Suprapubic skin (tissue), 4 donors: ENCODE measurements around the gene ULK1. TPM values are rescaled to one million over a fixed set of nuclear protein-coding genes. Genes with fewer than 3 reads are reported as not detected.

Experiments used
- DNase-seq, 2 donors: peaks; one replicate each; pipeline ENCODE4 v3.0.0-alpha.2; 2019; ENCODE audit warnings: low spot score in 2 of 2
- H3K27ac ChIP-seq: fragments of 200-600 bp; sonication (generic); one replicate; pipeline ENCODE4 v1.5.1; 2019
- H3K27me3 ChIP-seq: fragments of 200-600 bp; sonication (generic); one replicate; pipeline ENCODE4 v1.5.1; 2019
- H3K36me3 ChIP-seq: fragments of 200-600 bp; sonication (generic); one replicate; pipeline ENCODE4 v1.5.1; 2019
- H3K4me1 ChIP-seq: fragments of 200-600 bp; sonication (generic); one replicate; pipeline ENCODE4 v1.5.1; 2019
- H3K4me3 ChIP-seq: fragments of 200-600 bp; sonication (generic); one replicate; pipeline ENCODE4 v1.5.1; 2019; ENCODE audit warnings: mild to moderate bottlenecking
- H3K9me3 ChIP-seq: fragments of 200-600 bp; sonication (generic); one replicate; pipeline ENCODE4 v1.5.1; 2019
- EP300 ChIP-seq: sonication (generic); formaldehyde crosslinking; IDR thresholded peaks from one replicate; pipeline ENCODE4 v1.6.1; 2017; ENCODE audit warnings: antibody characterized with exemption
- POLR2A ChIP-seq, 2 donors: fragments of 450-650 bp; IDR thresholded peaks; one replicate each; pipeline ENCODE4 v1.6.1; 2017; ENCODE audit warnings: antibody characterized with exemption in 2 of 2, mild to moderate bottlenecking in 2 of 2, moderate library complexity in 2 of 2
- POLR2AphosphoS5 ChIP-seq, 3 donors: sonication (generic); formaldehyde crosslinking; IDR thresholded peaks; one replicate each; pipeline ENCODE4 v1.6.1; 2017; ENCODE audit warnings: antibody characterized with exemption in 3 of 3
- WGBS: methylation state at CpG from one replicate; pipeline ENCODE4 v1.1.5; 2018; 5-methylcytosine and 5-hydroxymethylcytosine counted together
- total RNA-seq, 4 donors: library from RNA; depleted of rRNA; stranded (reverse); fragments of >200 nt; gene quantifications; one replicate each; pipeline ENCODE4 v1.1.0, GENCODE V29; 2016
- TF ChIP-seq, protein P1 (sequence below), 2 donors: fragments of 200-600 bp in 1 of 2; fragments of 450-650 bp in 1 of 2; sonication (generic) in 1 of 2; IDR thresholded peaks; one replicate each; pipeline ENCODE4 v1.5.1; 2016 to 2019; ENCODE audit warnings: antibody characterized with exemption in 2 of 2, mild to moderate bottlenecking in 1 of 2, moderate library complexity in 1 of 2

Gene ULK1
- total RNA-seq, 4 donors from 2014 or later, result 37.0 to 102 (median 65.7) TPM

DNA sequence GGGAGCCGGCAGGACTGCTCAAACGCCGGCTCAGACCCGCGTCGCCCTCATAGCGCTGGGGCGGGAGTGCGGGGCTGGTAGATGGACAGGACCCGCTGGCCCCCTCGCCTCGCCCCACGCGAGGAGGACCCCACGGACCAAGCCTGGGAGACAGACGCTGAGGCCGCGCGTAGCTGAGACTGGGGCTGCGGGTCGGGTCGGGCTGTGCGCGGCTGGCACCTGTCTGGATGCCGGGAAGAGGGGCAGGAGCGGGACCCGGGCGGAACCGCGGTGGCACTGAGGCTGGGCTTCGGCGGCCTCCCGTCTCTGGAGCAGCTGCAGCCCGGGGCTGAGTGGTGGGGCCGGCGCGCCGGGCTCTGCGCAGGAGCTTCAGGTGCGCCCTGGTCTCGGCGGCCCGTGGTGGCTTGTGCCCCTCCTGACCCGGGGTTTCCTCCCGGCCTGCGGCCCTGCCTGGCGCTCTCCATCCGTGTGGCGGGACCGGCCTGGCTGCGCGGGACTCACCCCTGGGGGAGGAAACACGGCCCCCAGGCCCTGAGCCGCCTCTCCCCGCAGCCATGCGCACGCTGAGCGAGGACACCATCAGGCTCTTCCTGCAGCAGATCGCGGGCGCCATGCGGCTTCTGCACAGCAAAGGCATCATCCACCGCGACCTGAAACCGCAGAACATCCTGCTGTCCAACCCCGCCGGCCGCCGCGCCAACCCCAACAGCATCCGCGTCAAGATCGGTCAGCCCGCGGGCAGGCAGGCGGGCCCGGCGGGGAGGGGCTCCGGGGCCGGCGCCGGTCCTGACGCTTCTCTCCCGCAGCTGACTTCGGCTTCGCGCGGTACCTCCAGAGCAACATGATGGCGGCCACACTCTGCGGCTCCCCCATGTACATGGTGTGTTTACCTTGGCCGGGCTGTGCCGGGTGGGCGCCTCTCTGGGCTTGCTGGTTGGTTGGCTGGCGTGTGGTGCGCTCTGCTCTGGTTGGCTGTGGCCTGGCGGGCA, 14.0 kb downstream of the ULK1 start:
- no peak overlapping the region for H3K27ac ChIP-seq
- H3K9me3 ChIP-seq, result no peaks in the 10 kb centered on the region
- peaks cover 26% of the 10 kb centered on the region for H3K4me1 ChIP-seq
- TF ChIP-seq POLR2AphosphoS5 (IDR thresholded peaks at IDR 0.05) (no peak), POLR2A (IDR thresholded peaks at IDR 0.05) (no peak), EP300 (no peak)
- TF ChIP-seq, protein P1, sequence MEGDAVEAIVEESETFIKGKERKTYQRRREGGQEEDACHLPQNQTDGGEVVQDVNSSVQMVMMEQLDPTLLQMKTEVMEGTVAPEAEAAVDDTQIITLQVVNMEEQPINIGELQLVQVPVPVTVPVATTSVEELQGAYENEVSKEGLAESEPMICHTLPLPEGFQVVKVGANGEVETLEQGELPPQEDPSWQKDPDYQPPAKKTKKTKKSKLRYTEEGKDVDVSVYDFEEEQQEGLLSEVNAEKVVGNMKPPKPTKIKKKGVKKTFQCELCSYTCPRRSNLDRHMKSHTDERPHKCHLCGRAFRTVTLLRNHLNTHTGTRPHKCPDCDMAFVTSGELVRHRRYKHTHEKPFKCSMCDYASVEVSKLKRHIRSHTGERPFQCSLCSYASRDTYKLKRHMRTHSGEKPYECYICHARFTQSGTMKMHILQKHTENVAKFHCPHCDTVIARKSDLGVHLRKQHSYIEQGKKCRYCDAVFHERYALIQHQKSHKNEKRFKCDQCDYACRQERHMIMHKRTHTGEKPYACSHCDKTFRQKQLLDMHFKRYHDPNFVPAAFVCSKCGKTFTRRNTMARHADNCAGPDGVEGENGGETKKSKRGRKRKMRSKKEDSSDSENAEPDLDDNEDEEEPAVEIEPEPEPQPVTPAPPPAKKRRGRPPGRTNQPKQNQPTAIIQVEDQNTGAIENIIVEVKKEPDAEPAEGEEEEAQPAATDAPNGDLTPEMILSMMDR (IDR thresholded peaks at IDR 0.05), result no peak
- WGBS, result 97% methylated on average over 52 of the region's 96 CpGs
- no peak overlapping the region for H3K4me3 ChIP-seq
- DNase-seq, result no peak
- H3K27me3 ChIP-seq, result no peaks in the 10 kb centered on the region
- H3K36me3 ChIP-seq, result peaks cover 70% of the 10 kb centered on the region

DNA sequence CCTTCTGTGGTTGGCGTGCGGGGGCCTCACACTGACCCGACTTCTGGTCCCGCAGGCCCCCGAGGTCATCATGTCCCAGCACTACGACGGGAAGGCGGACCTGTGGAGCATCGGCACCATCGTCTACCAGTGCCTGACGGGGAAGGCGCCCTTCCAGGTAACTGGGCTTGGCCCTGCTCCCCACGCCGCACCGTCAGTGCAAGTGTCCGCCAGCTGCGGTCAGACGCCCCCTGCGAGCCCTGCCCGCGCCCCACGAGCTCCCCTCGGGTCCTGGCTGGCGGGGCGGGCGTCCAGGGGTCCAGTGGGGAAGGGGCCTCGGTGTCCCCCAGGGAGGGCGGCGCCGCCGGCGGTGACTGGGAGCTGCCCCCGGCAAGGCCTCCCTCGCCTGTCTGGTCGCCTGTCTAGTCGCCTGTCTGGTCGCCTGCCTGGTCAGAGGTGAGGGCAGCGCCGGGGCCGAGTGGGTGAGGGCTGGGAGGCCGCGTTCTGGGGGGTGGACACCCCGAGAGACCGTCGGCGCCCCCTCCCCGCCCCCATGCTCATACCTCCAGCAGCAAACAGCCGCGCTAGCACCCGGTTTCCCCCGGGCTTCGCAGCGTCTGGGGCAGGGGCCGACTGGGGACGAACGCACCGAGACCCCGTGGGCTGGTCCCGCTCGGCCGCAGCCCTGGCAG, 14.8 kb downstream of the ULK1 start:
- no peak overlapping the region for H3K4me3 ChIP-seq
- H3K27ac ChIP-seq, result no peak overlapping the region
- peaks cover 78% of the 10 kb centered on the region for H3K36me3 ChIP-seq
- H3K4me1 ChIP-seq, result peaks cover 18% of the 10 kb centered on the region
- WGBS, result 96% methylated on average over 10 of the region's 61 CpGs
- no peaks in the 10 kb centered on the region for H3K27me3 ChIP-seq
- no peak for DNase-seq
- no peaks in the 10 kb centered on the region for H3K9me3 ChIP-seq
- no peak for TF ChIP-seq EP300
- TF ChIP-seq POLR2A (IDR thresholded peaks at IDR 0.05), result no peak
- no peak for TF ChIP-seq POLR2AphosphoS5 (IDR thresholded peaks at IDR 0.05)
- TF ChIP-seq, protein P1 (IDR thresholded peaks at IDR 0.05), result no peak

DNA sequence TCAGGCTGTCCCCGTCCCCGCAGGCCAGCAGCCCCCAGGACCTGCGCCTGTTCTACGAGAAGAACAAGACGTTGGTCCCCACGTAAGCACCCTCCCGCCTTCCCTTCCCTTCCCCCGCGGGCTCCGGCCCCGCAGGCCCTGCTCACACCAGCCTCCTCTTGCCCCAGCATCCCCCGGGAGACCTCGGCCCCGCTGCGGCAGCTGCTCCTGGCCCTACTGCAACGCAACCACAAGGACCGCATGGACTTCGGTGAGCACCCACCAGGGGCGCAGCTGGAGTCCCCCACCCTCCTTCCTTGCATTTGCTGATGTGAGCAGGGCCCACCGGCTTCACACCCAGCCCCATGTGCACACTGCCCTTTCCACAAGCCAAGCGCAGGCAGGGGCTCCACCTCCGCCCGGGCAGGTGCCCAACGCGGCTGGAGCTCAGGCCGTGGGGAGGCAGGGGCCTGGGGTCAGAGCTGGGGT, 15.4 kb downstream of the ULK1 start:
- Histone ChIP-seq H3K4me3 (no peak overlapping the region), H3K9me3 (no peaks in the 10 kb centered on the region), H3K27me3 (no peaks in the 10 kb centered on the region), H3K36me3 (peaks cover 84% of the 10 kb centered on the region), H3K27ac (no peak overlapping the region), H3K4me1 (peaks cover 13% of the 10 kb centered on the region)
- no peak for DNase-seq
- no peak for TF ChIP-seq POLR2AphosphoS5 (IDR thresholded peaks at IDR 0.05)
- TF ChIP-seq, protein P1 (IDR thresholded peaks at IDR 0.05), result no peak
- TF ChIP-seq EP300, result no peak
- TF ChIP-seq POLR2A (IDR thresholded peaks at IDR 0.05), result no peak
- 96% methylated on average over 24 of the region's 26 CpGs for WGBS

- H3K9me3 ChIP-seq, result no peaks in the 10 kb centered on the region
- WGBS, result 82% methylated on average over 15 of the region's 23 CpGs
- no peak overlapping the region for H3K27ac ChIP-seq
- no peak for DNase-seq
- peaks cover 90% of the 10 kb centered on the region for H3K36me3 ChIP-seq
- H3K27me3 ChIP-seq, result no peaks in the 10 kb centered on the region
- no peak for TF ChIP-seq POLR2A (IDR thresholded peaks at IDR 0.05)
- H3K4me1 ChIP-seq, result peaks cover 8% of the 10 kb centered on the region
- no peak overlapping the region for H3K4me3 ChIP-seq
Measured at GRCh38 chr12:131910302-131911027, 16.0 kb downstream of the ULK1 start.

GRCh38 chr12:131911028-131911650, 16.7 kb downstream of the ULK1 start:
- 84% methylated on average over 9 of the region's 17 CpGs for WGBS
- Histone ChIP-seq H3K27me3 (no peaks in the 10 kb centered on the region), H3K9me3 (no peaks in the 10 kb centered on the region), H3K27ac (no peak overlapping the region), H3K4me1 (peaks cover 8% of the 10 kb centered on the region), H3K4me3 (no peak overlapping the region), H3K36me3 (peaks cover 97% of the 10 kb centered on the region)
- TF ChIP-seq, protein P1 (IDR thresholded peaks at IDR 0.05), result no peak
- TF ChIP-seq EP300 (no peak), POLR2A (IDR thresholded peaks at IDR 0.05) (no peak), POLR2AphosphoS5 (IDR thresholded peaks at IDR 0.05) (no peak)
- DNase-seq, result no peak
